Activated CD8-positive, alpha-beta T cell treated with anti-CD3 and anti-CD28 coated beads, Interleukin-2, amount 10 ng/mL, durations not matched to agents 7 days and 5 days (primary cell): Measurements from ENCODE around the gene DLG2. TPM values are rescaled to one million over a fixed set of nuclear protein-coding genes. Genes with fewer than 3 reads are reported as not detected.
"Not testable (repeated sequence)": the region's sequence is repeated elsewhere in the genome, so short reads cannot be mapped to it uniquely, and the experiment has no call there.

Experiments used
- ATAC-seq: fragments of 150-1000 bp; cut with Tn5 transposase; one replicate; pipeline ENCODE4 v1.10.0; 2021; ENCODE audit warnings: moderate library complexity
- CTCF ChIA-PET: fragments of 350-600 bp; sonication (Branson Sonifier 250); formaldehyde crosslinking; loops from one replicate; lab custom pipeline; 2021; ENCODE audit warnings: antibody characterized with exemption; lab: Charles Lee
- POLR2A ChIA-PET: fragments of 350-600 bp; sonication (Branson Sonifier 250); formaldehyde crosslinking; loops from one replicate; lab custom pipeline; 2021; ENCODE audit warnings: antibody characterized with exemption; lab: Charles Lee
- DNase-seq: peaks from one replicate; pipeline ENCODE4 v3.0.0-alpha.2; 2020
- H3K27ac Mint-ChIP-seq: one replicate; pipeline ENCODE4 v1.8.0; 2021; ENCODE audit warnings: mild to moderate bottlenecking, mixed read lengths
- H3K27me3 Mint-ChIP-seq: one replicate; pipeline ENCODE4 v1.8.0; 2021; ENCODE audit warnings: low read depth, mixed read lengths
- H3K36me3 Mint-ChIP-seq: one replicate; pipeline ENCODE4 v1.8.0; 2021; ENCODE audit warnings: low read depth, mixed read lengths
- H3K4me1 Mint-ChIP-seq: one replicate; pipeline ENCODE4 v1.8.0; 2021; ENCODE audit warnings: low read depth, mixed read lengths
- H3K4me3 Mint-ChIP-seq: one replicate; pipeline ENCODE4 v1.8.0; 2021; ENCODE audit warnings: mild to moderate bottlenecking, mixed read lengths
- H3K9me3 Mint-ChIP-seq: one replicate; pipeline ENCODE4 v1.8.0; 2022; ENCODE audit warnings: mixed read lengths; ENCODE audit not compliant: insufficient read depth
- total RNA-seq, 2 experiments: library from RNA; stranded (reverse); gene quantifications; one replicate each; pipeline ENCODE4 v1.2.3, GENCODE V29; 2021

The DLG2 gene
- total RNA-seq, 2 experiments from 2014 or later: 1.3 to 1.6 TPM

DNA sequence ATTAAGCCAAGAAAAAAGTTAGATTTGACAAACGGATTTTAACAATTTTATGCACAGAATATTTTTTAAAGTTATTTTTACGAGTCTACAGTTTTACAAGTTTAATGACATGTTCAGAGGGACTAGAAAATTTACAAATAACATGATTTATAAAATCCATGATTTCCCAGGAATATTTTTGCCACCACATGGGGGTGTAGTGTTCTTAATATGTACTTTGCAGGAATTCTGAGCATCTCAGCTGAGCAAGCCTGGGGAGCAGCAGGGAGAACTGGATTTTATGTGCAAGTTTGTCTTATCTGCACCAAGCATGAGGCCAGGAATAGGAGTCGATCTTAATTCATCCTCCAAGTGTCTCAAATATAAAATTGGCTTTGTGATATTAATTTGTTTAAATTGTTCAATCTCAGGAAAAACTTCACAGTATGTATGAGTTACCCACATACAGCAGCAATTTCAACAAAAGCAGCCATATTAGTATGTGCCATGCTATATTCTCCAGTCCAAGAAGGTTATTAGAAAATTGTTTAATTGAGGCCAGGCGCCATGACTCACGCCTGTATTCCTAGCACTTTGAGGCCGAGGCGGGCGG is 826.3 kb downstream of the DLG2 start:
- Mint-ChIP-seq H3K36me3 (no peaks in the 10 kb centered on the region), H3K9me3 (peaks cover 14% of the 10 kb centered on the region), H3K4me1 (no peaks in the 10 kb centered on the region), H3K27me3 (no peaks in the 10 kb centered on the region), H3K4me3 (no peak overlapping the region), H3K27ac (no peak overlapping the region)
- DNase-seq: no peak
- ChIA-PET POLR2A (no interaction called here), CTCF (no interaction called here)
- ATAC-seq: no peak

DNA sequence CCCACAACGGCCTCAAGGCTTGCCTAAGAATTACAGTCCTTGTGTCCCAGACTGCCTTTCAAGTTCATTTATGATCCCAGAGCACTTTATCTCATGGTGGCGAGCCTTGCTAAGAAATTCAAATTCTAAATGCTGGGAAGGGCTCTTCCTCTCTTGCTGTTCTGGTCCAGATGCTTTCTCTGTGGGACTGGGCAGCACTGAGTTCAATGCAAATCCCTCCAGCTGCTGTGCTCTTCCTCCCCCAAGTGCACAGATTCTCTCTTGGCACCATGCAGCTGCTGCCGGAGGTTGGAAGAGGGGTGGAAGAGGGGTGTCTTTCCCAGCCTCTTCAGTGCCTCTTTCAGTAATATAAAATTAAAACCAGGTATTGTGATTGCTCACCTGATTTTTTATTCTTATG is 828.0 kb downstream of the DLG2 start:
- CTCF ChIA-PET: no interaction called here
- no peak for ATAC-seq
- H3K27ac Mint-ChIP-seq: no peak overlapping the region
- H3K36me3 Mint-ChIP-seq: no peaks in the 10 kb centered on the region
- H3K27me3 Mint-ChIP-seq: no peaks in the 10 kb centered on the region
- H3K9me3 Mint-ChIP-seq: peaks cover 8% of the 10 kb centered on the region
- no peak for DNase-seq
- no peak overlapping the region for H3K4me3 Mint-ChIP-seq
- POLR2A ChIA-PET: no interaction called here
- no peaks in the 10 kb centered on the region for H3K4me1 Mint-ChIP-seq

DNA sequence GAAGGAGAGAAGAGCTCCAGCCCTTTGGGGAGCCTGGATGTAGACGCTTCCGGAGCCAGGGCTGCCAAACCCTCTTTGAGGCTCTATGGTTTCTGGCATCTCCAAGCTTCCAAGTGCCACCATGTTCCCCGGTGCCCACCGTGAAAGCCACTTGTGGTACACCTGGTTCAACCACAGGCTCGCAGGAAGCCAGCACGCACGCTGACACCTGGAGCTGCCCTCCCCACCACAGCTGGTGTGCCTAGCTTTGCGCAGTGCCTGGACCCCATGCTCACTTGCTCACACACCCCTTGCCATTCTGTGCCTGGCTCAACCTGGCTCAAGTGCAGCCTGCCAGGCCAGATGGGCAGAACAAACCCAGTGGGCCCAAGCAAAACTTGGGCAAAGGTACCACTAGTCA is 831.4 kb downstream of the DLG2 start:
- no peaks in the 10 kb centered on the region for H3K27me3 Mint-ChIP-seq
- CTCF ChIA-PET: no interaction called here
- no peaks in the 10 kb centered on the region for H3K36me3 Mint-ChIP-seq
- H3K4me3 Mint-ChIP-seq: no peak overlapping the region
- POLR2A ChIA-PET: no interaction called here
- DNase-seq (no peak), ATAC-seq (no peak)
- no peak overlapping the region for H3K27ac Mint-ChIP-seq
- H3K9me3 Mint-ChIP-seq: peaks cover 21% of the 10 kb centered on the region
- H3K4me1 Mint-ChIP-seq: no peaks in the 10 kb centered on the region

DNA sequence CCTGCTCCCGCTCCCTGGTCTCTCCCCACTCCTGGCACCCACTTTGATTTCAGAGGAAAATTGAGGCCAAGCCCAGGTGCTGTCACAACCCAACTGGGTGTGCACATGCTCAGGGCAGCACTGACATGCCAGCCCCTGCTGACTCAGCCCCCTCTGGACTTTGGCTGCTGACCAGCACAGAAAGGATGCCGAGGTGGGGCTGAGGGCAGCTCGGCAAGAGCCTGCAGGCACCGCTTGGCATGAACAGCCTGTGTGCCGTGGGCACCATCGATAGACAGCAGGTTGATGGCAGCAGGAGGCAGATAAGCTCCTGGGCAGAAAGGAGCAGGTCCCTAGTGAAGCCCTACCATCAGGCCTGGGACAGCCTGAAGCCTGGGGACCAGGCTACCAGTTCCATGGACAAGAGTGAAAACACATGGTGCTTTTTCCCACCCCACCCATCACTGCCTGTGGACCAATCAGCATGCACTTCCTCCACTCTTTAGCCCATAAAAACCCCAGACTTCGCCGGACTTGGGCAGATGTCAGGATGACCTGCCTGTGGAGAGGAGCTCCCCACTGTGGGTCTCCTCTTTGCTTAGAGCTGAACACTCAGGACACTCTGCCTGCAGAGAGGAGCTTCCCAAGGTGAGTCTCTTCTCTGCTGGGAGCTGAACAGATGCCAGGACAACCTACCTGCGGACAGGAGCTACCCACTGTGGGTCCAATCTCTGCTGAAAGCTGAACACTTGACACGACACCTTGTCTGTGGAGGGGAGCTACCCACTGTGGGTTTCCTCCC is 832.3 kb downstream of the DLG2 start:
- POLR2A ChIA-PET: no interaction called here
- ATAC-seq: no peak
- Mint-ChIP-seq H3K9me3 (peaks cover 24% of the 10 kb centered on the region), H3K36me3 (no peaks in the 10 kb centered on the region), H3K4me3 (no peak overlapping the region), H3K27ac (no peak overlapping the region), H3K4me1 (no peaks in the 10 kb centered on the region), H3K27me3 (no peaks in the 10 kb centered on the region)
- CTCF ChIA-PET: no interaction called here
- no peak for DNase-seq

DNA sequence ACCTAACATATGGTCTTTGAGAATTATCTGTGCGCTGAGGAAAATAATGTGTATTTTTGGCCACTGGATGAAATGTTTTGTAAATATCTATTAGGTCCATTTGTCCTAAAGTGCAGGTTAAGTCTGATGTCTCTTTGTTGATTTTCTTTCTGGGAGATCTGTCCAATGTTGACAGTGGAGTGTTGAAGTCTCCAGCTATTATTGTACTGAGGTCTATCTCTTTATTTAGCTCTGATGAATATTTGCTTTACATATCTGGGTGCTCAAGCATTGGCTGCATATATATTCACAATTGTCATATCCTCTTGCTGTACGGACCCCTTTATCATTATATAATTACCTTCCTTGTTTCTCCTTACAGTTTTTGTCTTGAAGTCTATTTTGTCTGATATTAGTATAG is 833.8 kb downstream of the DLG2 start:
- H3K27me3 Mint-ChIP-seq: no peaks in the 10 kb centered on the region
- H3K4me3 Mint-ChIP-seq: no peak overlapping the region
- H3K36me3 Mint-ChIP-seq: no peaks in the 10 kb centered on the region
- ATAC-seq (no peak), DNase-seq (no peak)
- no peaks in the 10 kb centered on the region for H3K4me1 Mint-ChIP-seq
- POLR2A ChIA-PET: no interaction called here
- no peak overlapping the region for H3K27ac Mint-ChIP-seq
- peaks cover 24% of the 10 kb centered on the region for H3K9me3 Mint-ChIP-seq
- CTCF ChIA-PET: no interaction called here

DNA sequence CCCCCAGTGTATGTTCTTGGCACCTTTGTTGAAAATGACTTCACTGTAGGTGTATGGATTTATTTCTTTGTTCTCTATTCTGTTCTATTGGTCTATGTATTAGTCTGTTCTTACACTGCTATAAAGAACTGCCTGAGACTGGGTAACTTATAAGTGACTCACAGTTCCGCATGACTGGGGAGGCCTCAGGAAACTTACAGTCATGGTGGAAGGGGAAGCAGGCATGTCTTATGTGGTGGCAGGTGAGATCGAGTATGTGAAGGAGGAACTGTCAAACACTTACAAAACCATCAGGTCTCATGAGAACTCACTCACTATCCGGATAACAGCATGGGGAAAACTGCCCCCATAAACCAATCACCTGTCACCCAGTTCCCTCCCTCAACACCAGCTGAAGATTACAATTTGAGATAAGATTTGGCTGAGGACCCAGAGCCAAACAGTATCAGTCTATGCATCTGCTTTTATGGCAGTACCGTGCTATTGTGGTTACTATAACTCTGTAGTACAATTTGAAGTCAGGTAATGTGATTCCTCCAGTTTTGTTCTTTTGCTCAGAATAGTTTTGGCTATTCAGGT is 836.2 kb downstream of the DLG2 start:
- Mint-ChIP-seq H3K4me3 (no peak overlapping the region), H3K27me3 (no peaks in the 10 kb centered on the region), H3K9me3 (peaks cover 20% of the 10 kb centered on the region), H3K36me3 (no peaks in the 10 kb centered on the region), H3K4me1 (no peaks in the 10 kb centered on the region), H3K27ac (no peak overlapping the region)
- DNase-seq (no peak), ATAC-seq (no peak)
- ChIA-PET CTCF (no interaction called here), POLR2A (no interaction called here)

DNA sequence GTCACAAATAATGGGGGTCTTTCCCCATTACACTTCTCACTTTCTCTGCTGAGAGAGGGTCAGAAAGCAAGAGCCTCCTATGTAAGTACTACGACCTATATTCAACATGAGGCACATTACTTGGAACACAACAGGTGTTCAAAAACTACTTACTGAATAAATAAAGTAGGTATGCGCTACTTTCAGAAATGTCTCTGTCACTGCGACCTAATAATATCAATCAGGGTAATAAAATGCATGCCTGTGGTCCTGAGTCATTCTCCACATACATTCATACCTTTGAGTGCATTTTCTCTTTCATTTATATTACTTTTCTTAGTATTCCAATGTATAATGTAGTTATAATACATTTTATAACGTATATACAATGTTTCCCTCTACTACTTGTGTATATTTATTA is 838.9 kb downstream of the DLG2 start:
- no peaks in the 10 kb centered on the region for H3K27me3 Mint-ChIP-seq
- H3K4me3 Mint-ChIP-seq: no peak overlapping the region
- H3K27ac Mint-ChIP-seq: no peak overlapping the region
- H3K36me3 Mint-ChIP-seq: no peaks in the 10 kb centered on the region
- DNase-seq (no peak), ATAC-seq (no peak)
- H3K4me1 Mint-ChIP-seq: no peaks in the 10 kb centered on the region
- H3K9me3 Mint-ChIP-seq: peaks cover 20% of the 10 kb centered on the region
- CTCF ChIA-PET: no interaction called here
- POLR2A ChIA-PET: no interaction called here

DNA sequence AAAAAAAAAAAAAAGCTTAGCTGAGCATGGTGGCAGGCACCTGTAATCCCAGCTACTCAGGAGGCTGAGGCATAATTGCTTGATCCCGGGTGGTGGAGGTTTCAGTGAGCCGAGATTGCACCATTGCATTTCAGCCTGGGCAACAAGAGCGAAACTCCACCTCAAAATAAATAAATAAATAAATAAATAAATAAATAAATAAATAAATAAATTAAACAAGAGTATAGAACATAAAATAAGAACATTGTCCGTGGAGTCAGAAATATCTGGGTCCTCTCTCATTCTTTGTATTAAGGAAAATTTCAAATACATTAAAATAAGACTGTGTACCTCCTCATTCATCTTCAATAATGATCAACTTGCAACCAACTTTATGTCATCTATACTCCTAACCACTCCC is 843.0 kb downstream of the DLG2 start:
- H3K27me3 Mint-ChIP-seq, H3K27ac Mint-ChIP-seq, DNase-seq, POLR2A ChIA-PET, ATAC-seq, H3K36me3 Mint-ChIP-seq, H3K4me3 Mint-ChIP-seq, CTCF ChIA-PET, H3K4me1 Mint-ChIP-seq, H3K9me3 Mint-ChIP-seq: not testable (repeated sequence)

DNA sequence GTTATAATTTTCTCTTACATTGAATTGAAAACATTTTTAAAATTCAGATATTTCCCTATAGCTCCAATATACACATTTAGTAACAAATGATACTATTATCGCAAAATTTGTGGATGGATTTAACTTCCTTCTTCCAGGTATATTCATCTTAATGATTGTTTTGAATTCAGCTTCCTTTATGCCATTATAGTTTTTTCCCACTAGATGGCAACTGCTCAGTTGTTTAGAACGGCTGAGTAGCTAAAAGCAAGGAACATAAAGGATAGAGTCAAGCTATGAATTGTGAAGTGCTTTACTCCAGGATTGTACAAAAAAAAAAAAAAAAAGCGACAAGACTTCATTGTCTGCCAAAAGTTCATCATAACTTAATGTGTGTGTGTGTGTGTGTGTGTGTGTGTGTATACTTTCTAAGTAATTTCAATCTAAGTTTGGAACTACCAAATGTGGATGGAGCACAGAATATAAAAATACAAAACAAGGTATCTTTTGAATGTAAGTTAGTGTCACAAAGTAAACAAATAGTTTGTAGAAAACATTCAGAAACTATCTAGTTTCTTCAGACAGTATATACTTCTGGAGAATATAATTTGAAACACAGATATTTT is 846.4 kb downstream of the DLG2 start:
- Mint-ChIP-seq H3K9me3 (peaks cover 15% of the 10 kb centered on the region), H3K36me3 (no peaks in the 10 kb centered on the region), H3K27ac (no peak overlapping the region), H3K4me1 (no peaks in the 10 kb centered on the region), H3K4me3 (no peak overlapping the region), H3K27me3 (no peaks in the 10 kb centered on the region)
- POLR2A ChIA-PET: no interaction called here
- no peak for ATAC-seq
- no peak for DNase-seq
- CTCF ChIA-PET: no interaction called here

DNA sequence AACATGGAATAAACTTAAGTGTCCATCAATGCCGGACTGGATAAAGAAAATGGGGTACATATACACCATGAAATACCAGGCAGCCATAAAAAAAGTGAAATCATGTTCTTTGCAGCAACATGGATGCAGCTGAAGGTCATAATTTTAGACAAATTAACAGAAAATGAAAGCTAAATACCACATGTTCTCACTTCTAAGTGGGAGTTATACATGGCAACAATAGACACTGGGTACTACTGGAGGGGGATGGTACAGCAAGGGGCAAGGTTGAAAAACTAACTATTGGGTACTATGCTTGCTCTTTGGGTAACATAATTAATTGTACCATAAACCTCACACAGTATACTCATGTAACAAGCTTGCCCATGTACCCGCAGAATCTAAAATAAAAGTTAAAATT is 851.6 kb downstream of the DLG2 start:
- Mint-ChIP-seq H3K27ac (no peak overlapping the region), H3K36me3 (no peaks in the 10 kb centered on the region), H3K9me3 (peaks cover 26% of the 10 kb centered on the region), H3K4me1 (no peaks in the 10 kb centered on the region), H3K4me3 (no peak overlapping the region), H3K27me3 (no peaks in the 10 kb centered on the region)
- ChIA-PET CTCF (no interaction called here), POLR2A (interaction anchor here (0.6 kb wide), 1 partner anchor 608 kb away, joined by 3 read pairs; no protein-coding TSS in a partner anchor)
- DNase-seq (no peak), ATAC-seq (no peak)

DNA sequence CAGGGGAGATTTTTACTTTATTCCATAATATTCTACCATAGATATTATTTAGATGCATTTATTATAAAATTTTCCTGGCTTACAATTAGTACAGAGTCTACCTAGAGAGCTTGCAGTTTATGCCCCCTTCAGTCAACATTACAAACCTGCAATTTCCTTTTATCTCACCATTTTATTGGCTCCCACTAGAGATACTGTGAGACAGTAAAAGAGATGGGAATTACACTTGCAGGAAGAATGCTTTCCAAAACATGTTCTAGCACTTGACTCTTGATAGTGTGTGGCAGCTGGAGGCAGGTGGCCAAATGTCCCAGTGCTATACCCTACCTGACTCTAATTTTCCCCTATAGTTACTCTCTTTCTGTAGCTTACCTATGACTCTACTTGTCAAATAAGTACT is 863.2 kb downstream of the DLG2 start:
- Mint-ChIP-seq H3K27me3 (no peaks in the 10 kb centered on the region), H3K27ac (no peak overlapping the region), H3K4me3 (no peak overlapping the region), H3K36me3 (no peaks in the 10 kb centered on the region), H3K4me1 (no peaks in the 10 kb centered on the region), H3K9me3 (peaks cover 7% of the 10 kb centered on the region)
- ATAC-seq (no peak), DNase-seq (no peak)
- ChIA-PET POLR2A (no interaction called here), CTCF (no interaction called here)

DNA sequence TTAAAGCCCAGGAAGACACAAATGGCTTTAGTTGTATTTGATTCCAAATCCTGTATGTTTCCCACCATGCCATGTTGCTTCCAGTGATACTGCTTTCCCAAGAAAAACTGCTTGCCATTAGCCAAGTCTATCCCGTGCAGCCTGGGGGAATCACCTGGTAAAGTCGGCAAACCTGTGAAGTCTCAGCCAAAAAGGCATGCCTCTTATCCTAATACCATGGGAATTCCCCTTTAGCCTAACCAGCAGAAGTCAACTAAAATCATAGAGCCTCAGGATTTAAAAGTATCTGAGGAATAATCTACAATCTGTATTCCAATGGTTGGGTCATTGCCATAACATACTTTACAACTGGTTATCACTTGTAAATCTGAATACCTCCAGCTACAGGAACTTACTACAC is 869.4 kb downstream of the DLG2 start:
- Mint-ChIP-seq H3K4me3 (no peak overlapping the region), H3K36me3 (no peaks in the 10 kb centered on the region), H3K9me3 (peaks cover 11% of the 10 kb centered on the region), H3K27ac (no peak overlapping the region), H3K4me1 (no peaks in the 10 kb centered on the region), H3K27me3 (no peaks in the 10 kb centered on the region)
- CTCF ChIA-PET: no interaction called here
- no peak for ATAC-seq
- POLR2A ChIA-PET: no interaction called here
- no peak for DNase-seq
